Measurements from ENCODE around the gene CSMD2.

DNA sequence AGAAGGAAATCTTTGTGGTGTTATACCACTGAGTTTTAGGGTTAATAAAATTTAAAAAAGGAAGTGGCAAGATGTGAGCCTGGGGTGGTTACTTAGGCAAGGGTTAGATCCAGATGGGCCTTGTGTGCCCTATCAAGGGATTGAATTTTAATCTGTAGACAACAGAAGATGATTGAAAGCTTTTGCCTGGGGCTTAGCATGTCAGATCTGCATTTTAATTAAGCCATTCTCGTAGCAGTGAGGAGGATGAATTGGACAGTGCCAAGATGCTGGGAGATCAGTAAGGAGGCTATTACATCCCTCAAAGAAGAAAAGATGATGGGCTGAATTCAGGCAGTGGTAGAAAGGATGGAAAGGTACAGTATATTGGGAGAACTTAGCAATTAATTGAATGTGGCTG is 258.9 kb downstream of the CSMD2 start:
- TF ChIP-seq CTCF (conservative IDR thresholded peaks at IDR 0.05; ENCODE audit: low read depth, low read length) (no peak), EZH2 (IDR thresholded peaks at IDR 0.05; ENCODE audit: borderline replicate concordance, low read depth, low read length, poor library complexity, severe bottlenecking) (no peak)
